Epithelial cell of proximal tubule (primary cell): ENCODE measurements around the gene TRAP1. TPM values are rescaled to one million over a fixed set of nuclear protein-coding genes. Genes with fewer than 3 reads are reported as not detected.
A peak's percentile ranks its signal among the peaks of the same experiment; 100 is the strongest.

Experiments used
- DNase-seq: peaks from one replicate; pipeline ENCODE4 v3.0.0-alpha.2; 2011; ENCODE audit warnings: low read depth
- H3K4me3 ChIP-seq: 2 replicates; pipeline ENCODE4 v1.5.1; 2011; ENCODE audit warnings: low read depth, mild to moderate bottlenecking, low read length
- CTCF ChIP-seq: conservative IDR thresholded peaks from 2 replicates; pipeline ENCODE4 v1.5.1; 2012; ENCODE audit warnings: low read depth, mild to moderate bottlenecking, low read length
- total RNA-seq: library from RNA; depleted of rRNA; stranded (reverse); fragments of >200 nt; gene quantifications from 2 replicates; pipeline ENCODE4 v1.2.3, GENCODE V29; 2015

The TRAP1 gene
- total RNA-seq, 1 donor from 2014 or later = 143 TPM

GRCh38 chr16:3625911-3626732 is 91.2 kb downstream of the TRAP1 start:
- no peak for TF ChIP-seq CTCF
- no peak for DNase-seq
- H3K4me3 ChIP-seq = no peak overlapping the region

- DNase-seq = no peak
- no peak for TF ChIP-seq CTCF
- no peak overlapping the region for H3K4me3 ChIP-seq
Observed at GRCh38 chr16:3625331-3625730, 92.0 kb downstream of the TRAP1 start.

GRCh38 chr16:3623642-3624041 is 93.7 kb downstream of the TRAP1 start:
- no peak for TF ChIP-seq CTCF
- DNase-seq = no peak
- H3K4me3 ChIP-seq = no peak overlapping the region

GRCh38 chr16:3618769-3619141 is 98.6 kb downstream of the TRAP1 start:
- H3K4me3 ChIP-seq = no peak overlapping the region
- DNase-seq = no peak
- no peak for TF ChIP-seq CTCF

GRCh38 chr16:3612510-3613466 is 104.5 kb downstream of the TRAP1 start:
- no peak for DNase-seq
- peak overlapping the region; percentile 98 for H3K4me3 ChIP-seq
- TF ChIP-seq CTCF = no peak

- DNase-seq = no peak
- H3K4me3 ChIP-seq = peak within 1 kb of the TSS; percentile 98
- no peak for TF ChIP-seq CTCF
Observed at GRCh38 chr16:3611146-3611975, 106.0 kb downstream of the TRAP1 start, which contains the start of gene SLX4. Gene SLX4 (minus strand): TSS chr16:3611606. CDS start chr16:3608964, 2,642 bp downstream.
